Keratinocyte (primary cell): ENCODE results near the gene NPVF. TPM values are rescaled to one million over a fixed set of nuclear protein-coding genes. Genes with fewer than 3 reads are reported as not detected.

Source experiments
- DNase-seq: peaks from one replicate; pipeline ENCODE4 v3.0.0-alpha.2; 2011; ENCODE audit warnings: low read depth, missing footprints, low spot score
- FAIRE-seq: peaks from 2 replicates; lab custom pipeline; 2011; peaks lifted over from hg19 to GRCh38; lab: Jason Lieb, UNC
- H2AFZ ChIP-seq: 2 replicates; pipeline ENCODE4 v1.6.0; 2012; ENCODE audit warnings: low read length, control low read depth, inconsistent platforms; ENCODE audit not compliant: control insufficient read depth
- H3K27ac ChIP-seq: 2 replicates; pipeline ENCODE4 v1.5.1; 2011; ENCODE audit warnings: low read length; ENCODE audit not compliant: control insufficient read depth, insufficient read depth
- H3K27me3 ChIP-seq: 3 replicates; pipeline ENCODE4 v1.6.0; 2011; ENCODE audit warnings: low read length; ENCODE audit not compliant: control insufficient read depth, insufficient read depth; ENCODE audit errors: extremely low read depth
- H3K36me3 ChIP-seq, 2 experiments: 2 replicates in 1 of 2; 3 replicates in 1 of 2; pipeline ENCODE4 v1.5.1; 2011; ENCODE audit warnings: low read length in 2 of 2, mild to moderate bottlenecking in 1 of 2; ENCODE audit not compliant: control insufficient read depth in 2 of 2, insufficient read depth in 2 of 2; ENCODE audit errors: extremely low read depth in 1 of 2
- H3K4me1 ChIP-seq: 3 replicates; pipeline ENCODE4 v1.5.1; 2011; ENCODE audit warnings: low read length; ENCODE audit not compliant: control insufficient read depth, insufficient read depth; ENCODE audit errors: extremely low read depth
- H3K4me2 ChIP-seq: 3 replicates; pipeline ENCODE4 v1.6.0; 2011; ENCODE audit warnings: low read depth, low read length; ENCODE audit not compliant: control insufficient read depth, insufficient read depth; ENCODE audit errors: extremely low read depth
- H3K4me3 ChIP-seq, 3 experiments: fragments of 200-600 bp in 1 of 3; sonication (generic) in 1 of 3; 2 replicates in 2 of 3; 3 replicates in 1 of 3; pipeline ENCODE4 v1.5.1; 2011 to 2016; ENCODE audit warnings: low read length in 3 of 3, mild to moderate bottlenecking in 3 of 3, control low read depth in 2 of 3, inconsistent platforms in 1 of 3, low read depth in 1 of 3, mixed read lengths in 1 of 3, mixed run types in 1 of 3, moderate library complexity in 1 of 3; ENCODE audit not compliant: control insufficient read depth in 2 of 3, insufficient read depth in 2 of 3; ENCODE audit errors: extremely low read depth in 1 of 3
- H3K79me2 ChIP-seq: 2 replicates; pipeline ENCODE4 v1.6.0; 2012; ENCODE audit warnings: low read length; ENCODE audit not compliant: control insufficient read depth, insufficient read depth
- H3K9ac ChIP-seq: 3 replicates; pipeline ENCODE4 v1.6.0; 2011; ENCODE audit warnings: low read length; ENCODE audit not compliant: control insufficient read depth, insufficient read depth; ENCODE audit errors: extremely low read depth
- H3K9me1 ChIP-seq: 3 replicates; pipeline ENCODE4 v1.6.0; 2011; ENCODE audit warnings: low read length; ENCODE audit not compliant: control insufficient read depth, insufficient read depth; ENCODE audit errors: extremely low read depth
- H3K9me3 ChIP-seq: 2 replicates; pipeline ENCODE4 v1.5.1; 2012; ENCODE audit warnings: low read depth, low read length; ENCODE audit not compliant: control insufficient read depth
- H4K20me1 ChIP-seq: 3 replicates; pipeline ENCODE4 v1.6.0; 2011; ENCODE audit warnings: low read length; ENCODE audit not compliant: control insufficient read depth, insufficient read depth; ENCODE audit errors: extremely low read depth
- EZH2 ChIP-seq: IDR thresholded peaks from one replicate; pipeline ENCODE4 v1.6.1; 2012; ENCODE audit warnings: inconsistent platforms, mild to moderate bottlenecking, low read length, moderate library complexity
- dilution Hi-C: fragments of 300-500 bp; cut with MboI; formaldehyde crosslinking; loops from one replicate; pipeline ENCODE4 v1.7.0; 2020; ENCODE audit warnings: low sequenced_read_pairs; ENCODE audit not compliant: extremely low pct_ligation_motif_present
- polyA minus RNA-seq, 3 experiments: library from RNA; depleted of rRNA, polyadenylated mRNA; stranded (reverse); fragments of >200 nt; gene quantifications; 1 replicate in 1 of 3; 2 replicates in 1 of 3; 3 replicates in 1 of 3; pipeline ENCODE4 v1.2.3, GENCODE V29; 2011
- polyA plus RNA-seq, 5 experiments: library from polyadenylated mRNA; depleted of rRNA in 3 of 5; stranded (reverse) in 3 of 5; stranded (forward) in 1 of 5; unstranded in 1 of 5; fragments of >200 nt; gene quantifications; 1 replicate in 1 of 5; 2 replicates in 3 of 5; 3 replicates in 1 of 5; pipeline versions ENCODE4 v1.2.1 to v1.2.3, GENCODE V29; 2011 to 2012; ENCODE audit warnings: missing spikeins in 2 of 5, low read depth in 1 of 5, low replicate concordance in 1 of 5
- TF ChIP-seq, protein P1 (sequence below), 3 experiments: IDR thresholded peaks in 1 of 3; conservative IDR thresholded peaks in 1 of 3; optimal IDR thresholded peaks in 1 of 3; 2 replicates in 2 of 3; 3 replicates in 1 of 3; pipeline versions ENCODE3 to v1.5.1; 2011; ENCODE audit warnings: low read length in 3 of 3, mild to moderate bottlenecking in 3 of 3, moderate library complexity in 2 of 3, control low read depth in 1 of 3, inconsistent platforms in 1 of 3; ENCODE audit not compliant: insufficient read depth in 2 of 3; ENCODE audit errors: extremely low read depth in 1 of 3

The NPVF gene, protein sequence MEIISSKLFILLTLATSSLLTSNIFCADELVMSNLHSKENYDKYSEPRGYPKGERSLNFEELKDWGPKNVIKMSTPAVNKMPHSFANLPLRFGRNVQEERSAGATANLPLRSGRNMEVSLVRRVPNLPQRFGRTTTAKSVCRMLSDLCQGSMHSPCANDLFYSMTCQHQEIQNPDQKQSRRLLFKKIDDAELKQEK
- polyA plus RNA-seq (not detected in 3 replicates), polyA minus RNA-seq (not detected in 3 replicates)
- not detected for polyA plus RNA-seq (2011; ENCODE audit: low read depth)
- not detected in 2 replicates for polyA plus RNA-seq (2011; cell fraction: cytosol; rRNA removed)
- not detected in 2 replicates for polyA plus RNA-seq (2011; cell fraction: nucleus; rRNA removed)
- polyA plus RNA-seq (2012; ENCODE audit: low replicate concordance): not detected in 2 replicates
- not detected for polyA minus RNA-seq (2011; cell fraction: cytosol; rRNA and poly(A)+ RNA removed)
- not detected in 2 replicates for polyA minus RNA-seq (2011; cell fraction: nucleus; rRNA and poly(A)+ RNA removed)

DNA sequence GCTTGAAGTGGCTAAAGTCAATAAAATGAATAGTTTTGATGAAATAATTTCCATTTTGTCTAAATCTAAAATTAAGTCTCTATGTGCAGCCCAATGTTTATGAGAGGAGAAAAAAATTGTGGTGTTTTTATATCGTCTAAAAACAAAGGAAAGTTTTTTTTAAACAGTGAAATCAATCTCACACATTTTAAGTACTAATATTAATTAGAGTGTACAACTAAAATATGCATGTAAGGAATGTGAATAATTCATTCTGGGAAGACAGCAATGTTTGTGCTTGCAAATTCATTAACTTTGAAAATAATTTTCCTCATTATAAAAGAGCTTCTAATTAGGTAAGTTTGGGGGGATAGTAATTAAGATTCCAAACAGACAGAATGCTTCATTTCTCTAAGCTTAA, at the start of gene NPVF:
Gene NPVF (minus strand): TSS at position 101 of the 400 bp plus-strand sequence. CDS start 47 bp downstream, at position 54.
- Histone ChIP-seq H3K9me3 (no peaks in the 10 kb centered on the region), H3K27ac (no peak within 1 kb of the TSS), H2AFZ (no peak within 1 kb of the TSS), H3K4me1 (no peaks in the 10 kb centered on the region), H3K4me3 (no peak within 1 kb of the TSS), H3K9me1 (no peaks in the 10 kb centered on the region), H4K20me1 (no peaks in the 10 kb centered on the region), H3K27me3 (no peaks in the 10 kb centered on the region), H3K4me2 (no peak within 1 kb of the TSS), H3K79me2 (no peaks in the 10 kb centered on the region), H3K9ac (no peak within 1 kb of the TSS), H3K36me3 (no peaks in the 10 kb centered on the region)
- DNase-seq: no peak
- dilution Hi-C loops: no loop called here
- TF ChIP-seq, protein P1, sequence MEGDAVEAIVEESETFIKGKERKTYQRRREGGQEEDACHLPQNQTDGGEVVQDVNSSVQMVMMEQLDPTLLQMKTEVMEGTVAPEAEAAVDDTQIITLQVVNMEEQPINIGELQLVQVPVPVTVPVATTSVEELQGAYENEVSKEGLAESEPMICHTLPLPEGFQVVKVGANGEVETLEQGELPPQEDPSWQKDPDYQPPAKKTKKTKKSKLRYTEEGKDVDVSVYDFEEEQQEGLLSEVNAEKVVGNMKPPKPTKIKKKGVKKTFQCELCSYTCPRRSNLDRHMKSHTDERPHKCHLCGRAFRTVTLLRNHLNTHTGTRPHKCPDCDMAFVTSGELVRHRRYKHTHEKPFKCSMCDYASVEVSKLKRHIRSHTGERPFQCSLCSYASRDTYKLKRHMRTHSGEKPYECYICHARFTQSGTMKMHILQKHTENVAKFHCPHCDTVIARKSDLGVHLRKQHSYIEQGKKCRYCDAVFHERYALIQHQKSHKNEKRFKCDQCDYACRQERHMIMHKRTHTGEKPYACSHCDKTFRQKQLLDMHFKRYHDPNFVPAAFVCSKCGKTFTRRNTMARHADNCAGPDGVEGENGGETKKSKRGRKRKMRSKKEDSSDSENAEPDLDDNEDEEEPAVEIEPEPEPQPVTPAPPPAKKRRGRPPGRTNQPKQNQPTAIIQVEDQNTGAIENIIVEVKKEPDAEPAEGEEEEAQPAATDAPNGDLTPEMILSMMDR (optimal IDR thresholded peaks at IDR 0.05 in 1 of 3, IDR thresholded peaks at IDR 0.05 in 1 of 3, conservative IDR thresholded peaks at IDR 0.05 in 1 of 3; ENCODE audit: extremely low read depth in 1 of 3, insufficient read depth in 2 of 3, low read length in 3 of 3): no peak
- no peak for TF ChIP-seq EZH2
- no peak for FAIRE-seq

DNA sequence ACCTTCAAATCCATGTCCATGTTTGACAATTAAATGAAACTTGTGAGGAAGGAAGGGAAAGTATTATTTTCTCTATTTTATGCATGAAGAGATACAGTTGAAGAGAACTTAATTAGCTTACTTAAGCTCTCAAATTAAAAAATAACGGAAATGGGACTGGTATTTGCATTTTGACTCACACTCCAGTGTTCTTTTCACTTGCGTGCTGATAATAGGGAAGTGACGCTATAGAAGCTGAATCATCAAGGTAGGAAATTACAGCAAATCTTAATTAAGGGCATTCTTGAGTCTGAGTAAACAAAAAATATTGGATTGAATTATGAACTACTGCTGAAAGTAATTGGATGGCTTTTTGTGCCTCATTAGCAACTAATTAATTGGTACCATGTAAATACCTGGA, 44.0 kb upstream of the NPVF start:
- H3K36me3 ChIP-seq: no peaks in the 10 kb centered on the region
- no peak overlapping the region for H3K4me2 ChIP-seq
- no peaks in the 10 kb centered on the region for H3K9me3 ChIP-seq
- no peak overlapping the region for H3K27ac ChIP-seq
- H3K4me3 ChIP-seq: no peak overlapping the region
- DNase-seq: no peak
- no peak overlapping the region for H2AFZ ChIP-seq
- TF ChIP-seq, protein P1 (optimal IDR thresholded peaks at IDR 0.05 in 1 of 3, IDR thresholded peaks at IDR 0.05 in 1 of 3, conservative IDR thresholded peaks at IDR 0.05 in 1 of 3; ENCODE audit: extremely low read depth in 1 of 3, insufficient read depth in 2 of 3, low read length in 3 of 3): no peak
- no peak for TF ChIP-seq EZH2
- FAIRE-seq: no peak
- no peaks in the 10 kb centered on the region for H3K27me3 ChIP-seq
- no peak overlapping the region for H3K9ac ChIP-seq
- no peaks in the 10 kb centered on the region for H3K79me2 ChIP-seq
- dilution Hi-C loops: no loop called here
- H3K4me1 ChIP-seq: no peaks in the 10 kb centered on the region
- H3K9me1 ChIP-seq: no peaks in the 10 kb centered on the region
- no peaks in the 10 kb centered on the region for H4K20me1 ChIP-seq
